Lower lobe of right lung (tissue), 2 donors: ENCODE measurements around the gene SAMD7. TPM values are rescaled to one million over a fixed set of nuclear protein-coding genes. Genes with fewer than 3 reads are reported as not detected.

Experiments used
- ATAC-seq, 2 donors: fragments of 200-7000 bp; cut with Tn5 transposase; one replicate each; pipeline ENCODE4 v1.9.1; 2020 to 2022; ENCODE audit warnings: mild to moderate bottlenecking in 2 of 2, moderate library complexity in 2 of 2
- DNase-seq: peaks from one replicate; pipeline ENCODE4 v3.0.0-alpha.2; 2020
- H3K27ac ChIP-seq: fragments of 200-600 bp; one replicate; pipeline ENCODE4 v1.8.0; 2022
- H3K27me3 ChIP-seq: fragments of 200-600 bp; one replicate; pipeline ENCODE4 v1.8.0; 2022; ENCODE audit warnings: low read depth
- H3K36me3 ChIP-seq: fragments of 200-600 bp; one replicate; pipeline ENCODE4 v1.8.0; 2022; ENCODE audit warnings: mild to moderate bottlenecking
- H3K4me1 ChIP-seq: fragments of 200-600 bp; one replicate; pipeline ENCODE4 v1.8.0; 2022
- H3K4me3 ChIP-seq: fragments of 200-600 bp; one replicate; pipeline ENCODE4 v1.8.0; 2022; ENCODE audit warnings: mild to moderate bottlenecking
- H3K9me3 ChIP-seq: fragments of 200-600 bp; one replicate; pipeline ENCODE4 v1.8.0; 2022
- CTCF ChIP-seq: fragments of 200-600 bp; IDR thresholded peaks from one replicate; pipeline ENCODE4 v1.8.0; 2022; ENCODE audit warnings: antibody characterized with exemption, mild to moderate bottlenecking
- intact Hi-C: fragments of 100-400 bp; cut with DNase I; formaldehyde crosslinking; loops from one replicate; pipeline ENCODE4 v1.11.0; 2022
- total RNA-seq: library from RNA; stranded (reverse); fragmentation: NEBNext Ultra II Directional; extraction: Animal tissue kit (Norgen Biotek cat#: 25700); gene quantifications from one replicate; pipeline ENCODE4 v1.2.1, GENCODE V29; 2021
- donor health status: DM: no; HTN: yes; CAD: no; lungs with severe emphysema.

The SAMD7 gene
- total RNA-seq, 1 donor from 2014 or later, result not detected

- intact Hi-C loops, result no loop called here
Observed at GRCh38 chr3:169966951-169967915, 55.9 kb downstream of the SAMD7 start.

GRCh38 chr3:169968224-169968885 is 57.0 kb downstream of the SAMD7 start:
- H3K27ac ChIP-seq, result no peak overlapping the region
- ATAC-seq (no peak), DNase-seq (no peak)
- TF ChIP-seq CTCF, result no peak
- no peaks in the 10 kb centered on the region for H3K27me3 ChIP-seq
- H3K4me1 ChIP-seq, result peaks cover 52% of the 10 kb centered on the region
- H3K4me3 ChIP-seq, result peak overlapping the region; percentile 82
- no peaks in the 10 kb centered on the region for H3K9me3 ChIP-seq
- H3K36me3 ChIP-seq, result peaks cover 14% of the 10 kb centered on the region
- intact Hi-C loops, result no loop called here

More at GRCh38 chr3:169966951-169967915, 55.9 kb downstream of the SAMD7 start:
- H3K4me1 ChIP-seq, result peaks cover 46% of the 10 kb centered on the region
- ATAC-seq (peak; percentile 87 to 91), DNase-seq (peak; percentile 73)
- H3K27me3 ChIP-seq, result no peaks in the 10 kb centered on the region
- no peak for TF ChIP-seq CTCF
- peak overlapping the region; percentile 82 for H3K4me3 ChIP-seq
- H3K36me3 ChIP-seq, result peaks cover 10% of the 10 kb centered on the region
- H3K9me3 ChIP-seq, result no peaks in the 10 kb centered on the region
- H3K27ac ChIP-seq, result peak overlapping the region; percentile 95

- TF ChIP-seq CTCF, result no peak
- intact Hi-C loops, result no loop called here
- Histone ChIP-seq H3K27ac (no peak overlapping the region), H3K4me1 (peaks cover 55% of the 10 kb centered on the region), H3K4me3 (no peak overlapping the region), H3K9me3 (no peaks in the 10 kb centered on the region), H3K36me3 (peaks cover 19% of the 10 kb centered on the region), H3K27me3 (no peaks in the 10 kb centered on the region)
- DNase-seq (no peak), ATAC-seq (no peak)
Observed at GRCh38 chr3:169969174-169970095, 58.1 kb downstream of the SAMD7 start.

GRCh38 chr3:169970847-169971246 is 59.5 kb downstream of the SAMD7 start:
- Histone ChIP-seq H3K9me3 (no peaks in the 10 kb centered on the region), H3K27me3 (no peaks in the 10 kb centered on the region), H3K4me1 (peaks cover 55% of the 10 kb centered on the region), H3K36me3 (peaks cover 31% of the 10 kb centered on the region), H3K4me3 (no peak overlapping the region), H3K27ac (no peak overlapping the region)
- intact Hi-C loops, result no loop called here
- ATAC-seq, result no peak
- TF ChIP-seq CTCF, result no peak
- no peak for DNase-seq

- no peaks in the 10 kb centered on the region for H3K27me3 ChIP-seq
- ATAC-seq, result no peak
- no peak overlapping the region for H3K27ac ChIP-seq
- intact Hi-C loops, result no loop called here
- TF ChIP-seq CTCF, result no peak
- H3K9me3 ChIP-seq, result no peaks in the 10 kb centered on the region
- no peak overlapping the region for H3K4me3 ChIP-seq
- DNase-seq, result no peak
- H3K36me3 ChIP-seq, result peaks cover 38% of the 10 kb centered on the region
- peaks cover 50% of the 10 kb centered on the region for H3K4me1 ChIP-seq
Observed at GRCh38 chr3:169971522-169971921, 60.1 kb downstream of the SAMD7 start.
